AML-193 (cell line): ENCODE measurements around the gene NAV3.

Source experiments
- DNase-seq, 2 experiments: peaks; one replicate each; lab custom pipeline; 2025; lab: John Stamatoyannopoulos, UW

Gene NAV3

GRCh38 chr12:78119351-78119918 is 288.7 kb downstream of the NAV3 start:
- DNase-seq, result no peak

GRCh38 chr12:78120306-78120705 is 289.6 kb downstream of the NAV3 start:
- no peak for DNase-seq

DNA sequence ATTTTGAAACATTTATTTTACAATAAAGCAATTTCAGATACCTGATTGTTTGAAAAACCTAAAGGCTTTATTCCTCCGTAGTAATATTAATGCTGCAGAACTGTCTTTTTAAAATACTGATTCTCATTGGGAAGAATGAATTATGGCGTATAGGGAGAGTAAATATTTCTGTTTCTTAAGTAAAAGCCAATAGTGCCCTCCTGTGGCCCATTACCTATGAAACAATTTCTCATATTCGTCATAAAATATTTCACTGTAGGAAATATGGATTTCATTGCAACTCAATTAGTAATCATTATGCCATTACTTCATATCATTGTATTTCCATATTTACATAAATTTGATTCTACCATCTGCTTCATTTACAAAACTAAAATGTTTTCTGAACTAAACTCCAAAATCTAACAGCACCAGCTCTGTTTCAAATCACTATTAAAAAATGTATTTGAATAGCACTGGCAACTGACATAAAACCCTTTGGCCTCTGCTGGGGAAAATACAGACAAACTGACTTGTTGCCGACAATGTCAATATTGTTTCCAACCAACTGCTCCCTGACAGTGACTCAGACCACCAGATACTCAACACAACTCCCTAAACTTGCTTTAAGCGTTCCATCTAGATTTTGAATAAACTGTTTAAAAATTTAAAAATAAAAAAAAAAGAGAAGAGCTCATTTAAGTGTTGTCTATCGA is 290.3 kb downstream of the NAV3 start:
- peak; percentile 51 to 71 for DNase-seq

GRCh38 chr12:78121969-78122610 is 291.4 kb downstream of the NAV3 start:
- no peak for DNase-seq

- no peak for DNase-seq
These were observed 297.5 kb downstream of the NAV3 start for GRCh38 chr12:78128211-78128610.

- no peak for DNase-seq
These were observed 313.0 kb downstream of the NAV3 start for GRCh38 chr12:78143717-78144116.

- DNase-seq, result no peak
These were observed 314.7 kb downstream of the NAV3 start for GRCh38 chr12:78145398-78145797.

GRCh38 chr12:78146365-78146772 is 315.7 kb downstream of the NAV3 start:
- DNase-seq, result peak; percentile 40 to 44

GRCh38 chr12:78149459-78149858 is 318.8 kb downstream of the NAV3 start:
- DNase-seq, result no peak

GRCh38 chr12:78155546-78155945 is 324.9 kb downstream of the NAV3 start:
- no peak for DNase-seq

GRCh38 chr12:78156751-78157150 is 326.1 kb downstream of the NAV3 start:
- no peak for DNase-seq

GRCh38 chr12:78157199-78157598 is 326.5 kb downstream of the NAV3 start:
- no peak for DNase-seq

- DNase-seq, result no peak
These were observed 333.5 kb downstream of the NAV3 start for GRCh38 chr12:78164154-78164553.

DNA sequence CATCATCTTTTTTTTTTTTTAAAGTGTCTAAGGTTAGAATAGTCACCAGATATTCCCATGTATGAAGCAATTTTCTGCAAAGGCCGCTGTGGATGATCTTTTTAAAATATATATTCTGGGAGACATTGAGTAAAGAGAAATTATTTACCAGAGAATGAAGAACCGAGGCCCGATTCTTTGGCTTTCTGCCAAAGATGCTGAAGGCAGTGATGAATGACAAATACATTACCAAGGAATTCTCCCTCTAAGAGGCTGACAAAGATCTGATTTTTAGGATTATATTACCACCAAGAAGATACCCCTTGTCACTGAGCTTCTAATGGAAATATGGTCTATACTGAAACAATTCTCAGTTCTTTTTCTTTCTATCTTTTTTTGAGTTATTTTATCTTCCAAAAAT is 336.8 kb downstream of the NAV3 start:
- no peak for DNase-seq

- DNase-seq, result no peak
These were observed 340.4 kb downstream of the NAV3 start for GRCh38 chr12:78171061-78171460.

DNA sequence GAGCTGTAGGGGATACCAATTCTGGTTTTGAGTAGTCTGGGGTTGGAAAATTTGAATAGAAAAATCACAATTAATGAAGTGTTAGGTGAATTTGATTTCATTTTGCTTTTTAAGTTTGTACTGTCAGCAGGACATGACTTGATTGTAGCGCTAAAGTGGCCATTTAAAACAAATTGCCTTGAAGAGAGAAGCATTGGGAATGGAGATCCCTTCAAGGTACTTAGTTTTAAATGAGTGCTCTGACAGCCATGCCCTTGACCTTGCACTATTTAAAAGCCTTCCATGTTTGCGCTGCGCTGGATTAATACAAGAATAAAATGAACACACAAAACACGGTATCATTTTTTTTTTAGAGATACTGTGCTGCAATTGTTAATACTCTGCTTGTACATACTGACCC is 345.9 kb downstream of the NAV3 start:
- no peak for DNase-seq

DNA sequence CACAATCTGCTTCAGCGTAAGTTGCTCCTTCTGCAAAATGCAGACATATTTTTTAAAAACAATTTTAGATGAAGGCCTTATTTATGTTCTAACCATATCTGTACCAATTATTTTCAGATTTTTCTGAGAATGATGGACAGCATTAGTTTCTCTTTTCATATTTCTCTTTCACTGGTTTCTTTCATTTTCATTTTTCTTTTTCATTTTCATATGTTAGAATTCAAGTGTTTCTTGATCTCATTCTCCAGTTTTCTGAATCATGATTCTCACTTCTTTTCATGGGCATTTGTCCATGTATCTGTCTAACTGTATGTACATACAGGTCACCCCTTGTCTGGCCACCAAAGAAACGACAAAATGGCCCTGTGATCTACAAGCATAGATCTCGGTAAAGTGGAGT is 346.6 kb downstream of the NAV3 start:
- DNase-seq, result no peak

DNA sequence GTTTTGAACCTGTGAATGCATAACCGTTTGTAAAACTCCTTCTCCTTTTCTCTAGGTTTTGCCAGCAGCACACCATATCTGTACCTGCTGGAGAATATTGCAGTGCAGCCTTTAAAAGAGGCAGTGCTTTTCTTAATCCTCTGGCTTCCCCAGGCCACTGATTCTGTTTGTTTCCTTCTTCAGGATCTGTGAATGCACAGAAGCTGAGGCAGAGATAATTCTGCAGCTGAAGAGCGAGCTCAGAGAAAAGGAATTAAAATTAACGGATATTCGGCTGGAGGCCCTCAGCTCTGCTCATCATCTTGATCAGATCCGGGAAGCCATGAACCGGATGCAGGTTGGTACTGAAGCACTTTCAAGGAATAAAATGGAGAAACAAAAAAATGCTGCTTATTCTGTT is 348.7 kb downstream of the NAV3 start:
- DNase-seq, result no peak

DNA sequence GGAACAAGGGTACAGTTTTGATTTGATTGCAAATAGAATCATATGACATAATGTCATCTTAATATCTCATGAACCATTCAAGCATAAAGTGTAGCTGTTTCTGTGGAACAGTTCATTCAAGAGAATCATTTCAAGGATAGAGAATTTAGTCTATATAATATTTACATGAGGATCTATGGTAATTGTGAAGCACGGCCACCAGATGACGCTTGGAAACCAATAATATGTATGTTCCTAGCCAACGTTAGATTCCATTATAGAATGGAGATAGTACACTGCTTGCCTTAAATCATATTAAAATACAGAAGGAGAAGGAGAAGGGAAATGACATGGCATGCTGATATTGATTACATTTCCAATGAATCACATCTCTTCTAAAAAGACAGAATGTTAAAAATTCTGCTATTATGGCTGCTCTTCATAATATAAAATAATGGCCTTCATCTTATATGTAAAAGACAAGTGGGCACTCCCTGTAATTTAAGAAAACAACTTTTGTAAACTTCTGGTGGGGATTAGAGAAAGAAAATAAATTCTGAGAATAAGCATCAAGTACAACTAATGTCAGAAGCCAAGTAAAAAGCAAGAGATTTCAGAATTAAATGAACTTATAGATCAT is 351.0 kb downstream of the NAV3 start:
- no peak for DNase-seq

GRCh38 chr12:78183824-78184223 is 353.1 kb downstream of the NAV3 start:
- DNase-seq, result no peak

DNA sequence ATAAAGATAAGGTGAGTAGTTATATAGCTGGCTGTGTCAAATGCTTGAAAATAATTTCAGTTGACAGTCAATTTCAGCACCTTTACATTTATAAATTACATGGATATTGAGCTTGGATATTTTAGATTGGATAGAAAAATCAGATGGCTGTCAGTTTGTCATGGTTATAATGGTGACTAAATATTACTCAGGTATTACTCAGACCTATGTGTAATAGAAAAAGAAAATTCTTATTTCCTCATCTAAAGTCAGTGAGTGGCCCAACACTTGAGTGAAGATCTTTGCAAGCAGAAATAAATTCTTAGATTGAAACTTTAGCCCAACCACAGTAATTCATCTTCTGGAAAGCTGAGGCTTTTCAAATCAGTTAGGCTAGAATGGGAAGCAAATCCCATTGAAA is 354.4 kb downstream of the NAV3 start:
- DNase-seq, result no peak

GRCh38 chr12:78185651-78186050 is 355.0 kb downstream of the NAV3 start:
- DNase-seq, result no peak

DNA sequence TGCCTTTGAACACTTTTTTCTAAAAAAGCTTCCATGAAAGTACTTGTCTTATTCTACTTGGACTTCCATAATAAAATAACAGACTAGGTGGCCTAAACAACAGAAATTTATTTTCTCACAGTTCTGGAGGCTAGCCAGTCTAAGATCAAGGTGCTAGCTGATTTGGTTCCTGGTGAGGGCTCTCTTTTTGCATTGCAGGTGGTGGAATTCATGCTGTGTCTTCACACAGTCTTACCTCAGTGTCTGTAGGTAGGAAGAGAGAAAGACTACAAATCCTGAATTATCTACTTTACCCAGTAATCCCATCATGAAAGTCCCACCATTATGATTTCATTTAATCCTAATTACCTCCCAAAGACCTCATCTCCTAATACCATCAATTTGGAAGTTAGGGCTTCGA is 356.0 kb downstream of the NAV3 start:
- DNase-seq, result no peak
